SU-DHL-6 (cell line): ENCODE results near the gene UBR4.

Experiments used
- H2AFZ ChIP-seq: fragments of 200-600 bp; sonication (generic); 2 replicates; pipeline ENCODE4 v1.6.1; 2014; ENCODE audit warnings: low read depth, mild to moderate bottlenecking, moderate library complexity, mixed read lengths, antibody characterized with exemption, low read length; ENCODE audit not compliant: severe bottlenecking
- H3F3A ChIP-seq: fragments of 200-600 bp; shearing (Covaris generic); 2 replicates; pipeline ENCODE4 v1.6.0; 2016; ENCODE audit warnings: antibody characterized with exemption, mild to moderate bottlenecking; ENCODE audit not compliant: insufficient read depth
- H3K27ac ChIP-seq: fragments of 200-600 bp; sonication (generic); 2 replicates; pipeline ENCODE4 v1.5.1; 2016; ENCODE audit warnings: low read depth, mild to moderate bottlenecking, low read length, moderate library complexity, mixed read lengths
- H3K27me3 ChIP-seq: fragments of 200-600 bp; sonication (generic), shearing (Covaris generic); 2 replicates; pipeline ENCODE4 v1.6.0; 2014; ENCODE audit warnings: mild to moderate bottlenecking, low read length
- H3K36me3 ChIP-seq: fragments of 200-600 bp; sonication (generic); 2 replicates; pipeline ENCODE4 v1.6.1; 2014; ENCODE audit warnings: mild to moderate bottlenecking, low read length, mixed read lengths
- H3K4me2 ChIP-seq: fragments of 300-600, 200-600 bp; shearing (Covaris generic), sonication (generic); 2 replicates; pipeline ENCODE4 v1.6.0; 2014; ENCODE audit warnings: low read length, low read depth, mild to moderate bottlenecking; ENCODE audit not compliant: poor library complexity, severe bottlenecking
- H3K4me3 ChIP-seq: fragments of 200-600 bp; sonication (generic); 2 replicates; pipeline ENCODE4 v1.5.1; 2014; ENCODE audit warnings: antibody characterized with exemption, low read length, mild to moderate bottlenecking, mixed read lengths; ENCODE audit not compliant: insufficient read depth, poor library complexity, severe bottlenecking
- H3K79me2 ChIP-seq: fragments of 200-600 bp; sonication (generic); 2 replicates; pipeline ENCODE4 v1.6.1; 2014; ENCODE audit warnings: mild to moderate bottlenecking, low read length, moderate library complexity; ENCODE audit not compliant: insufficient read depth
- H3K9ac ChIP-seq: fragments of 200-600 bp; sonication (generic); 2 replicates; pipeline ENCODE4 v1.7.0; 2014; ENCODE audit warnings: mild to moderate bottlenecking, low read length
- H3K9me2 ChIP-seq: fragments of 200-600 bp; sonication (generic); replicated peaks from 2 replicates; pipeline ENCODE4 v1.6.1; 2014; ENCODE audit warnings: low read length; ENCODE audit not compliant: insufficient read depth
- H3K9me3 ChIP-seq: fragments of 200-600 bp; sonication (generic); 2 replicates; pipeline ENCODE4 v1.6.1; 2014; ENCODE audit warnings: low read length, mixed read lengths; ENCODE audit not compliant: insufficient read depth
- H4K20me1 ChIP-seq: fragments of 200-600 bp; sonication (generic); 2 replicates; pipeline ENCODE4 v1.6.1; 2014; ENCODE audit warnings: low read depth, mild to moderate bottlenecking, antibody characterized with exemption, low read length, moderate library complexity, mixed read lengths
- CTCF ChIP-seq: fragments of 200-600 bp; sonication (generic); IDR thresholded peaks from one replicate; pipeline ENCODE4 v1.5.1; 2017; ENCODE audit warnings: antibody characterized with exemption, mild to moderate bottlenecking, low read length, moderate library complexity; ENCODE audit not compliant: insufficient read depth, poor library complexity, severe bottlenecking
- EZH2phosphoT487 ChIP-seq: fragments of 200-600 bp; sonication (generic), shearing (Covaris generic); conservative IDR thresholded peaks from 2 replicates; pipeline ENCODE4 v1.6.1; 2018; ENCODE audit warnings: mild to moderate bottlenecking, antibody characterized with exemption, low read length, moderate library complexity, mixed read lengths

The UBR4 gene

GRCh38 chr1:19064906-19065450 is 145.1 kb downstream of the UBR4 start:
- no peaks in the 10 kb centered on the region for H4K20me1 ChIP-seq

GRCh38 chr1:19063122-19063521 is 146.9 kb downstream of the UBR4 start:
- Histone ChIP-seq H3K4me3 (no peak overlapping the region), H2AFZ (no peak overlapping the region)

More at GRCh38 chr1:19064906-19065450, 145.1 kb downstream of the UBR4 start:
- Histone ChIP-seq H3K9me2 (no peaks in the 10 kb centered on the region), H3K27ac (no peak overlapping the region), H3K9ac (no peak overlapping the region), H3K27me3 (no peaks in the 10 kb centered on the region), H3K4me2 (no peak overlapping the region), H2AFZ (no peak overlapping the region), H3K79me2 (no peaks in the 10 kb centered on the region), H3F3A (no peaks in the 10 kb centered on the region), H3K9me3 (no peaks in the 10 kb centered on the region; the same call in 1 of the 2 replicates), H3K36me3 (no peaks in the 10 kb centered on the region), H3K4me3 (no peak overlapping the region)
- no peak for TF ChIP-seq CTCF
- no peak for TF ChIP-seq EZH2phosphoT487

GRCh38 chr1:19062258-19063029 is 147.6 kb downstream of the UBR4 start:
- no peaks in the 10 kb centered on the region for H3K9me2 ChIP-seq
- no peaks in the 10 kb centered on the region; the same call in 1 of the 2 replicates for H3K9me3 ChIP-seq
- H2AFZ ChIP-seq, result no peak overlapping the region
- H3K27ac ChIP-seq, result no peak overlapping the region
- H3K36me3 ChIP-seq, result no peaks in the 10 kb centered on the region
- H3K4me3 ChIP-seq, result no peak overlapping the region
- no peak overlapping the region for H3K9ac ChIP-seq
- H3K79me2 ChIP-seq, result no peaks in the 10 kb centered on the region
- no peaks in the 10 kb centered on the region for H3F3A ChIP-seq
- no peaks in the 10 kb centered on the region for H3K27me3 ChIP-seq
- TF ChIP-seq CTCF, result no peak
- no peaks in the 10 kb centered on the region for H4K20me1 ChIP-seq
- H3K4me2 ChIP-seq, result no peak overlapping the region

More at GRCh38 chr1:19063122-19063521, 146.9 kb downstream of the UBR4 start:
- Histone ChIP-seq H3F3A (no peaks in the 10 kb centered on the region), H3K9ac (no peak overlapping the region), H4K20me1 (no peaks in the 10 kb centered on the region), H3K27me3 (no peaks in the 10 kb centered on the region), H3K9me2 (no peaks in the 10 kb centered on the region), H3K27ac (no peak overlapping the region), H3K36me3 (no peaks in the 10 kb centered on the region), H3K79me2 (no peaks in the 10 kb centered on the region), H3K4me2 (no peak overlapping the region), H3K9me3 (no peaks in the 10 kb centered on the region; the same call in 1 of the 2 replicates)
- no peak for TF ChIP-seq EZH2phosphoT487
- TF ChIP-seq CTCF, result no peak
